Inferior parietal cortex (tissue), 1 donor: ENCODE measurements around the gene SNRNP35.
"Not testable (repeated sequence)": the region's sequence is repeated elsewhere in the genome, so short reads cannot be mapped to it uniquely, and the experiment has no call there.

Experiments used
- DNase-seq: peaks from one replicate; pipeline ENCODE4 v3.0.0-alpha.2; 2016; ENCODE audit errors: extremely low spot score

Gene SNRNP35

GRCh38 chr12:123457980-123458779 is at the start of gene SNRNP35:
SNRNP35 (plus strand) TSS chr12:123458139; CDS start chr12:123465541, 7,402 bp downstream.
- DNase-seq, result peak; percentile 88

- DNase-seq, result not testable (repeated sequence)
Observed at GRCh38 chr12:123408619-123409018, 49.3 kb upstream of the SNRNP35 start.

GRCh38 chr12:123409284-123410040 is 48.5 kb upstream of the SNRNP35 start:
- DNase-seq, result not testable (repeated sequence)

DNA sequence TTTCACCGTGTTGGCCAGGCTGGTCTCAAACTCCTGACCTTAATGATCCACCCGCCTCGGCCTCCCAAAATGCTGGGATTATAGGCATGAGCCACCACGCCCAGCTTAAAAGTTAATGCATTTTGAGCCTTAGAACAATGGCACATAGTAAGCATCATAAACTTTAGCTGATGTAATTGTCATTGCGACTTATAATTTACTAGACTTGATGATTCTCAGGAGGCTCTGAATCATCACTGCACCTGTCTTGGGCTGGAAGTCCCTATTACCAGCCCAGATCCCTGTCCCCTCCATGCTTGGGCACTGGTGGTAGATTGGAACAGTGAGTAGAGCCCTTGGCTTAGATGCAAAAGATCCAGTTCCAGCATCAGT is 47.9 kb upstream of the SNRNP35 start:
- no peak for DNase-seq

DNA sequence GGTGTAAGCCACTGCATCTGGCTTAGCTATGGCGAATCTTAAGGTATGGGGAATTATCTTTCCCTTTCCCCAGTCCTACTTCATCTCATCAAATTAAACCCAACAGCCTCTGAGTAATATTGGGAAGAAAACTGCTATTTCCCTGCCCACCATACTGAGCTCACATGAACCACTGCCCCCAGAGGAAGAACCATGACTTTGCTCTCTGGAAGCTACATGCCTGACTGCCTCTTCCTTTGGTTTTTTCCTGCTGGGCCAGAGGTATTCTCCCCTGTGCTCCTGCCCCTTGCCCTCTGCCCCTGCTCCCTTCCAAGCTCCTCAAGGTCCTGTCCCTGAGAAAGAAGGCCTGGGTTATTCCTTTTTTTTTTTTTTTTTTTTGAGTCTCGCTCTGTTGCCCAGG is 36.6 kb upstream of the SNRNP35 start:
- DNase-seq, result no peak

DNA sequence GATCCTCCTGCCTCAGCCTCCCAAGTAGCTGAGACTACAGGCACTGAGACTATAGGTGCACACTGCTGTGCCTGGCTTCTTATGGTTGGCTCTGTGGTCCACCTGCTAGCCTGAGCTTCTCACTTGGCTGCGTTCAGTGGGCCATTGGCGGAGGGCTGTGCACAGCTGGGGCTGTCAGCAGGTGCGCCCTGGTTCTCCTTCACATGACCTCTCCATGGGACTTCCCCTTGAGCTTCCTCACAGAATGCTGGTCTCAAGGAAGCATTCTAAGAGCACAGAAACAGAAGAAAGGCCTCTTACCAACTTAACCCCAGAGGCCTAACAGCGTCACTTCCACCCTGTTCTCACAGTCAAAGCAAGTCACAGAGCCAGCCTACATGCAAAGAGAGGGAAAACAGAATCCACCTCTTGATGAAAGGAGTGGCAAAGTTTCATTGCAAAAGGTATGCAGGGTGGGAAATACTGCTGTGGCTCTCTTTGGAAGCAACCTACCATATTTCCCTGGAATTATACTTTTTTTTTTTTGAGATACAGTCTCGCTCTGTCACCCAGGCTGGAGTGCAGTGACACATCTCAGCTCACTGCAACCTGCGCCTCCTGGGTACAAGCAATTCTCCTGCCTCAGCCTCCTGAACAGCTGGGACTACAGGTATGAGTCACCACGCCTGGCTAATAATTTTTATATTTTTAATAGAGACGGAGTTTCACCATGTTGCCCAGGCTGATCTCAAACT is 30.7 kb upstream of the SNRNP35 start:
- DNase-seq, result no peak

GRCh38 chr12:123428591-123428990 is 29.3 kb upstream of the SNRNP35 start:
- DNase-seq, result no peak

DNA sequence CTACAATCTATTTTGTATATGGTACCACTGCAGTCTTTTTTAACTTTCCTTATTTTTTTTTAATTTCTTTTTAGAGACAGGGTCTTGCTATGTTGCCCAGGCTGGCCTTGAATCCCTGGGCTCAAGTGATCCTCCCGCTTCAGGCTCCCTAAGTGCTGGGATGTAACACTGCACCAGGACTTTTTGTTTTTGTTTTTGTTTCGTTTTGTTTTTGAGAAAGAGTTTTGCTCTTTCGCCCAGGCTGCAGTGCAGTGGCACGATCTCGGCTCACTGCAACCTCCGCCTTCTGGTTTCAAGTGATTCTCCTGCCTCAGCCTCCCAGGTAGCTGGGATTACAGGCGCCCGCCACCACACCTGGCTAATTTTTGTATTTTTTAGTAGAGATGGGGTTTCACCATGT is 28.8 kb upstream of the SNRNP35 start:
- not testable (repeated sequence) for DNase-seq

- not testable (repeated sequence) for DNase-seq
Observed at GRCh38 chr12:123431951-123432817, 25.8 kb upstream of the SNRNP35 start.

DNA sequence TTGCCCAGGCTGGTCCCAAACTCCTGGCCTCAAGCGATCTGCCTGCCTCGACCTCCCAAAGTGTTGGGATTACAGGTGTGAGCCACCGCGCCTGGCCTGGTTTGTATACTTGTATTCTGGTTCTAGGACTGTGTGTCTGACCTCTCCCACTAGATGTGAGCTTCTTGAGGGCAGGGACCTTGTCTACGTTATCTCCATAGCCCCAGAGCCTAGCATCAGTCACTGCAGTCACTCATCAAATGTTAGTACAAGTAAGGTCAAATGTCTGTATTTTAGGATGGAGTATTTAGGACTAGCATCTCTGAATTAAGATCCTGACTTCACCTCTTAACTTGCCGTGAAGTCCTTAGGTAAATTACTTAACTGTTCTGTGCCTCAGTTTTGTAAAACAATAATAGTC is 24.3 kb upstream of the SNRNP35 start:
- DNase-seq, result no peak

DNA sequence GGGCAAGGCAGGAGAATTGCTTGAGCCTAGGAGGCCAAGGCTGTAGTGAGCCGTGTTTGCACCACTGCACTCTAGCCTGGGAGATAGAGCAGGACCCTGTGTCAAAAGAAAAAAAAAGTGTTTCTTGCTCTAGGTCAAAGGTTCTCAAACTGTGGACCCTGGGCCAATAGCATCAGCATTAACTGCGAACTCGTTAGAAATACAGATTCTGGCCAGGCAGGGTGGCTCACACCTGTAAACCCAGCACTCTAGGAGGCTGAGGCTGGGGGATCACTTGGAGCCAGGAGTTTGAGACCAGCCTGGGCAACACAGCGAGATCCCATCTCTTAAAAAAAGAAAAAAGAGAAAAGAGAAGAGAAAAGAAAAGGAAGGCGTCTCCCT is 22.3 kb upstream of the SNRNP35 start:
- no peak for DNase-seq

DNA sequence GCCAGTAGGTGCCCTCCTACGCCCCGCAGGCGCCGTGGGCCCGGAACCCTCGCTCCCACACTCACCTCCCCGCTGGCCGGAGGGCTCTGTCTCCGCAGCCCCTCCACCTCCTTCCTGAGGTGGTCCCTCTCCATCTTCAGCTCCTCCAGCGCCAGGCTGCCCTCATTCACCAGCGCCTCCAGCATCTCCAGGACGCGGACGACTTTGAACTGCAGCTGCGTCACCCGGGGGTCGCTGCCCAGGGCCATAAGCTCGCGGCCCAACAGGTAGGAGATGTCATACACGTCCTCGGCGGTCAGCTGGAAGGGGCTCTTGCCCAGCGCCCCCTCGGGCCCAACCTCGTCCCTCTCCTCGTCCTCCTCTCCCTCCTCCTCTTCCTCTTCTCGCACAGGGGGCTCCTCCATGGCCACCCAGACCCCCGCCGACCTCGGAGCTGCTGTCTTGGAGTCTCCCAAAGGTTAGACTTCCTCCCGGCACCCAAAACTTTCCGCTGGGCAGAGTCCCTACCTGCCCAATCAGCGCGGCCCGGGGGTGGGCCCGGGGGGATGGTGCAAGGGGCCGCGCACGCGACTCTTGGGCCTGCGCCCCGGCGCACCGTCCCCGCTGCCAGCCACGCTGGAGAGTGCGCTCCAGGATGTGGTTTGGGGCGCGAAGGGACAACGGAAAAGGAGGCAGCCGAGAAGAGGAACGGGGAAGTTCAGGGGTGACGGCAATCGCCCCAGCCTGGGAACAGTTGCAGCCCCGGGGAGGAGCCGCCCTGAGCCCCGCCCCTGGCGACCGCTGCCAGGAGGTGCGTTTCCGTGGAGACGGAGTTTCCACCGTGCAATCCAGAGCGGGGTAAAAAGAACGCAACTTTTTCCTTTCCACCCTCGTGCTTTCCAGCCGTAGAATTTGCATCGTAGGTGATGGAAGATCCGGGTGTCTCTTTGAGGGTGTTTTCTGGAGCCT is 21.6 kb upstream of the SNRNP35 start, which contains the start of gene RILPL2:
Gene RILPL2, minus strand, starts transcription at position 668 of the 948 bp plus-strand sequence. Its CDS starts 264 bp downstream, at position 404.
- DNase-seq, result peak; percentile 69

DNA sequence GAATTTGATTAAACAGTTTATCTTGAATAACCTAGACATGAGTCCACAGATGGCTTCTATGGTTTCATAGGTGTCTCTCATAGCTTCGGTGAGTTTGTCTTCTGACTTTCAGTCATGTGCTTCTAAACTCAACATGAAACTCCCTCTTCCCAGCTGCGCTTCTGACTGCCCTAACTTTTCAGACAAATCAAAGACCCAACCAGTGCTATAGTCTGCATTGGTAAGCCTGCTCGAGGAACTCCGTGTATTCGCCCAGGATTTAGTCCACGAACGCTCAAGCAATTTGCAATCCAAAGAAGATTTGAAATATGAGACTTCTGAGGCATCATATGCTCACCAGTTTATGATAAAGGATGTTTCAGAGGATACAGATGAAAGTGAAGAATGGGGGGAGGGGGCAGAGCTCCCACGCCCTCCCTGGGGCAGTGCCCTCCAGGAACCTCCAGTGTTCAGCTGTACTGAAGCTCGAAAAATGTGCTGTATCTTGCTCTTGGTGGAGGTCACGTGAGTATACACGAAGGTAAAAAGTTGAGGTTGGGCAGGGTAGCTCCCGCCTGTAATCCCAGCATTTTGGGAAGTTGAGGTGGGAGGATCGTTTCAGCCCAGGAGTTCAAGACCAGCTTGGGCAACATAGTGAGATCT is 16.3 kb upstream of the SNRNP35 start:
- DNase-seq, result no peak

DNA sequence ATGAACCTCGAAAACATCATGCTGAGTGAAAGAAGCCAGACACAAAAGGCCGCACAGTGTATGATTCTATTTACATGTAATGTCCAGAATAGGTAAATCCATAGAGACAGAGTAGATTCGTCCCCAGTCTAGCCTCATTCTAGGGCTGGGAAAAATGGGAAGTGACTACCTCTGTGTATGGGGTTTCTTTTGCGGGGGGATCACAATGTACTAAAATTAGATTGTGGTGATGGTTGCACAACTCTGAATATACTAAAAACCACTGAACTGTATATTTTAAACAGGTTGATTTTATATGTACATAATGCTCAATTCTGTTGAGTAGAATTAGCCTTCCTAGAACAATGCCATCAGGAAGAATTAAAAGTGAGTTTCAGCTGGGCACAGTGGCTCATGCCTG is 15.2 kb upstream of the SNRNP35 start:
- DNase-seq, result no peak

DNA sequence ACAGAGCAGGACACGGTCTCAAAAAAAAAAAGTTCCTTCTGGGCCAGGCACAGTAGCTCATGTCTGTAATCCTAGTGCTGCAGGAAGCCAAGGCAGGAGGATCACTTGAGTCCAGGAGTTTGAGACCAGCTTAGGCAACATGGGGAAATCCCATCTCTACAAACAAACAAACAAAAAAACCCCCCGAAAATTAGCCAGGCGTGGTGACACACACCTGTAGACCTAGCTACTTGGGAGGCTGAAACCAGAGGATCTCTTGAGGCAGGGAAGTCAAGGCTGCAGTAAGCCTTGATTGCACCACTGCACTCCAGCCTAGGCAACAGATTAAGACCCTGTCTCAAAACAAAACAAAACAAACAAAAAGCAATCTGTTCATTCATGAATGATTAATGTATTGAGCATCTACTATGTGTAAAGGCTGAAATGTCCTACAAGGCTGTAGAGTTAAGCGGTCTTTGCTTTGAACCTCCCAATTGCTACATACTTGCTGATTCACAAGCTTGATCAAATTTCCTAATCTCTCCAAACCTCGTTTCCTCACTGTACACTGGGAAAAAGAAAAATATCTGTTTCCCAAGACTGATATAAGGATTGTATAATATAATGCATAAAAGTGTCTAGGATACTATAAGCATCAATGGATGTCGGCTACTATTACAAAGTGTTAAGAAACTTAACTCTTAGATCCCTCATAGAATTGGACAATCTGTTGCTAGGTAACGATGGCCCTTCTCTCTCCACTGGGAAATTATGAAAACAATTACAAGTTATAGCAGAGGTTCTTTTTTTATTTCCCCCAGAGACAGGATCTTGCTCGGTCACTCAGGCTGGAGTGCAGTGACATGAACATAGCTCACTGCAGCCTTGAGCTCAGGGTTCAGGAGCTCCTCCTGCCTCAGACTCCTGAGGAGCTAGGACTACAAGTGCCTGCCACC is 13.6 kb upstream of the SNRNP35 start:
- DNase-seq, result no peak

DNA sequence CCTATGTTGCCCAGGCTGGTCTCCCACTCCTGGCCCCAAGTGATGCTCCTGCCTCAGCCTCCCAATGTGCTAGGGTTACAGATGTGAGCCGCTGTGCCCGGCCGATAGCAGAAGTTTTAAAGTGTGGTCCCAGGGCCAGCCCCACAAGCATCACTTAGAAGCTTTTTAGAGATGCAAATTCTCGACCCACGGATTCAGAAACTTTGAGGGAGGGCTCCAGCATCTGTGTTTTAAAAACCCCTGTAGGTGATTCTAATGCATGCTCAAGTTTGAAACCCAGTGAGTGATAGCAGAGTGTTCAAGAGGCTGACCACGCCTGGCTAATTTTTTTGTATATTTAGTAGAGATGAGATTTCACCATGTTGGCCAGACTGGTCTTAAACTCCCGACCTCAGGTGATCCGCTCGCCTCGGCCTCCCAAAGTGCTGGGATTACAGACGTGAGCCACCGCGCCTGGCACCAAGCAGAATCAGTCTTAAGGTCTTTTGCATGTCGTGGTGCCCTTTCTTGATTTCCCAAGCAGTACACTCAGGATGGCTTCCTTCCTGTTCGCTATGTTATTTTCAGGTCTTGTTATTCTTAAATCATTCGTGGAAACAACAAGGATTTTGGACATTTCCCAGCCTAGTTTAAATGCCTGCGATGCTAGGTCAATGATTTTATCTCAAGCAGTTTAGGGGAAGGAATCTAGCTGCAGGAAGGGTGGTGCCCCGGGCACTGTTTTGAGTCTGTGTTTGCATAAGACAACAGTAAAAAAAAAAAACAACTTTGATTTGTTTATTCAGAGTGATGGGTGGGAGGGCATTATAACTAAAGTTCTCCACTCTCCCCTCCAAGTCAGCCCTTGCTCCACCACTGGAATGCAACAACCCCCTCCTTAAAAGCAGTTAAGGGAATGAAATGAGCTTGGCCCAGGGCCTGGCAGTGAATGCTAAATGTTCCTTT is 12.3 kb upstream of the SNRNP35 start:
- no peak for DNase-seq

DNA sequence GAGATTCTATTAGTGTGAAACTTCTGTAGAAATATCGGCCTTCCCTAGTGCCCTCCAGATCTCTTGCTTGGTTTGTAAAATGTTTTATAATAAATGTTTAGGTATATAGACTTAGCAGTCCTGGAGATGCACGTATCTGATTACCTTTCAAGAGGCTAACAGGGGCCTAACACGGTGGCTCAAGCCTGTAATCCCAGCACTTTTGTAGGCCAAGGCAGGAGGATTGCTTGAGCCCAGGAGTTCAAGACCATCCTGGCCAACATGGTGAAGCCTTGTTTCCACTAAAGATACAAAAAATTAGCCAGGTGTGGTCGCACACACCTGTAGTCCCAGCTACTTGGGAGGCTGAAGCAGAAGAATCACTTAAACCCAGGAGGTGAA is 11.6 kb upstream of the SNRNP35 start:
- DNase-seq, result no peak
